ENCODE data around the gene XPO6.
A peak's percentile ranks its signal among the peaks of the same experiment; 100 is the strongest.
"Not testable (repeated sequence)": the region's sequence is repeated elsewhere in the genome, so short reads cannot be mapped to it uniquely, and the experiment has no call there.

Gene XPO6

DNA sequence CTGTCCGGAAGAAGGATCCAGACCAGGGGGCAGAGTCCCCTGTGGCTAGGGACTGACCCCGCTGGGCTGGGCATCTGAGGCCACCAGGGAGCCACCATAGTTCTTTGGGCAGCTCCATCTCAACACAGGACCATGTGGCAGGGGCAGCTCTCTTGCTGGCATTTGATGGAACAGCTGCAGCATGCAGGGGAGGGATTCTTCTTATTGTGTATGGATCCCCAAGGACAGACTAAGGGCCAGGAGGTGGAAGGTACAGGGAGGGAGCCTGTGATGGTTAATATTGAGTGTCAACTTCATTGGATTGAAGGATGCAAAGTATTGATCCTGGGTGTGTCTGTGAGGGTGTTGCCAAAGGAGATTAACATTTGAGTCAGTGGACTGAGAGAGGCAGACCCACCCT is 37.7 kb upstream of the XPO6 start:
- H3K4me1 ChIP-seq (ENCODE audit: control insufficient read depth, insufficient read depth, low read length); H3K27ac ChIP-seq (ENCODE audit: extremely low read depth, low read depth, low read length); H3K4me3 ChIP-seq (ENCODE audit: low read depth, low read length); H3K36me3 ChIP-seq (ENCODE audit: control insufficient read depth in 2 of 2, insufficient read depth in 1 of 2, low read length in 2 of 2); POLR2A ChIA-PET; H3K9me3 ChIP-seq (ENCODE audit: control insufficient read depth, insufficient read depth, low read depth, low read length): not testable (repeated sequence)
- CTCF ChIA-PET, result interaction anchor here (1.5 kb wide), 1 partner anchor 72 kb away, joined by 3 read pairs; no protein-coding TSS in a partner anchor
- TF ChIP-seq ZNF341 (tag by site-specific recombination; IDR thresholded peaks at IDR 0.05; ENCODE audit: low read depth) (0 out of 2 replicates have a peak, but pooled peaks have one; percentile 13), ZNF600 (tag by site-specific recombination; IDR thresholded peaks at IDR 0.05) (peak; percentile 39; the same call in 1 of the 2 replicates)

- Histone ChIP-seq H3K9me3 (ENCODE audit: control insufficient read depth, insufficient read depth, low read depth, low read length) (no peaks in the 10 kb centered on the region), H3K36me3 (ENCODE audit: control insufficient read depth in 2 of 2, insufficient read depth in 1 of 2, low read length in 2 of 2) (no peaks in the 10 kb centered on the region), H3K4me1 (ENCODE audit: control insufficient read depth, insufficient read depth, low read length) (no peaks in the 10 kb centered on the region), H3K4me3 (ENCODE audit: low read depth, low read length) (no peak overlapping the region), H3K27ac (ENCODE audit: extremely low read depth, low read depth, low read length) (no peak overlapping the region)
- CTCF ChIA-PET, result interaction anchor here (0.6 kb wide), 1 partner anchor 368 kb away, joined by 4 read pairs; the partner anchor contains the start of gene SULT1A1
- TF ChIP-seq SCRT1 (tag by site-specific recombination; IDR thresholded peaks at IDR 0.05; ENCODE audit: borderline replicate concordance) (no peak), ZNF747 (tag by site-specific recombination; IDR thresholded peaks at IDR 0.05) (no peak), EGR2 (tag by site-specific recombination; IDR thresholded peaks at IDR 0.05; ENCODE audit: low read depth) (peak; percentile 50)
- TF ChIP-seq, protein P1, sequence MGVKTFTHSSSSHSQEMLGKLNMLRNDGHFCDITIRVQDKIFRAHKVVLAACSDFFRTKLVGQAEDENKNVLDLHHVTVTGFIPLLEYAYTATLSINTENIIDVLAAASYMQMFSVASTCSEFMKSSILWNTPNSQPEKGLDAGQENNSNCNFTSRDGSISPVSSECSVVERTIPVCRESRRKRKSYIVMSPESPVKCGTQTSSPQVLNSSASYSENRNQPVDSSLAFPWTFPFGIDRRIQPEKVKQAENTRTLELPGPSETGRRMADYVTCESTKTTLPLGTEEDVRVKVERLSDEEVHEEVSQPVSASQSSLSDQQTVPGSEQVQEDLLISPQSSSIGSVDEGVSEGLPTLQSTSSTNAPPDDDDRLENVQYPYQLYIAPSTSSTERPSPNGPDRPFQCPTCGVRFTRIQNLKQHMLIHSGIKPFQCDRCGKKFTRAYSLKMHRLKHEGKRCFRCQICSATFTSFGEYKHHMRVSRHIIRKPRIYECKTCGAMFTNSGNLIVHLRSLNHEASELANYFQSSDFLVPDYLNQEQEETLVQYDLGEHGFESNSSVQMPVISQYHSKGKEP (tag by site-specific recombination; IDR thresholded peaks at IDR 0.05), result no peak
- POLR2A ChIA-PET, result no interaction called here
Measured at GRCh38 chr16:28241924-28242323, 30.2 kb upstream of the XPO6 start.

DNA sequence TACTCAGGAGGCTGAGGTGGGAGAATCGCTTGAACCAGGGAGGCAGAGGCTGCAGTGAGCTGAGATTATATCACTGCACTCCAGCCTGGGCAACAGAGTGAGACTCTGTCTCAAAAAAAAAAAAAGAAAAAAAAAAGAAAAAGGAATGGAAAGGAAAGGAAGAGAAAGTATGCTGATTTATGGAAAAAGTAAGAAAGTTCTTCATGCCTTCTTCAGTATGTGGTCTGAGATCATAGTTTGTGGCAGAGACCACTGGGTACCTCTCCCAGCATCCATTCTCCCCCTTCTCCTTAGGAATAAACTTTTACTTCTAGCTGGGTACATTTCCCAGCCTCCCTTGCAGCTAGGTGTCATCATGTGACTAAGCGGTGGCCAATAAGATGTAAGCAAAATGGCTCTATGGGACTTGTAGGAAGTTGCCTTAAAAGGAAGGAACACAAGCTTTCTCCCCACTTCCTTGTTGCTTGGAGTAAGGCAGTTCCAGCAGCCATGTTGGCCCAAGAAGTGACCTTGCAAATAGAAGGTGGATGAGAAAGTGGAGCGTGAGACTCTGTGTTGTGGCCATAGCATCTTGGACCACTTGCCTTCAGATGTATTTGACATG is 26.1 kb upstream of the XPO6 start:
- H3K4me3 ChIP-seq (ENCODE audit: low read depth, low read length), result no peak overlapping the region
- TF ChIP-seq ZNF830 (tag by site-specific recombination; IDR thresholded peaks at IDR 0.05; ENCODE audit: low read depth) (no peak), PRDM1 (tag by site-specific recombination; IDR thresholded peaks at IDR 0.05) (peak; percentile 93), RBAK (tag by site-specific recombination; IDR thresholded peaks at IDR 0.05) (no peak)
- H3K36me3 ChIP-seq (ENCODE audit: control insufficient read depth in 2 of 2, insufficient read depth in 1 of 2, low read length in 2 of 2), result no peaks in the 10 kb centered on the region
- ChIA-PET CTCF (interaction anchor here (0.6 to 1.1 kb wide), 3 partner anchors 34 to 62 kb away, joined by 3 read pairs; no protein-coding TSS in a partner anchor), POLR2A (no interaction called here)
- no peaks in the 10 kb centered on the region for H3K4me1 ChIP-seq (ENCODE audit: control insufficient read depth, insufficient read depth, low read length)
- no peaks in the 10 kb centered on the region for H3K9me3 ChIP-seq (ENCODE audit: control insufficient read depth, insufficient read depth, low read depth, low read length)
- no peak overlapping the region for H3K27ac ChIP-seq (ENCODE audit: extremely low read depth, low read depth, low read length)

GRCh38 chr16:28231763-28232162 is 20.0 kb upstream of the XPO6 start:
- no peaks in the 10 kb centered on the region for H3K9me3 ChIP-seq (ENCODE audit: control insufficient read depth, insufficient read depth, low read depth, low read length)
- ChIA-PET POLR2A (no interaction called here), CTCF (interaction anchor here (0.7 to 1.3 kb wide), 4 partner anchors 27 to 259 kb away, joined by 3 to 6 read pairs (median 5); no protein-coding TSS in a partner anchor)
- H3K27ac ChIP-seq (ENCODE audit: extremely low read depth, low read depth, low read length), result no peak overlapping the region
- no peak for TF ChIP-seq ZFP37 (tag by site-specific recombination; IDR thresholded peaks at IDR 0.05)
- no peaks in the 10 kb centered on the region for H3K36me3 ChIP-seq (ENCODE audit: control insufficient read depth in 2 of 2, insufficient read depth in 1 of 2, low read length in 2 of 2)
- H3K4me1 ChIP-seq (ENCODE audit: control insufficient read depth, insufficient read depth, low read length), result no peaks in the 10 kb centered on the region
- no peak overlapping the region for H3K4me3 ChIP-seq (ENCODE audit: low read depth, low read length)

DNA sequence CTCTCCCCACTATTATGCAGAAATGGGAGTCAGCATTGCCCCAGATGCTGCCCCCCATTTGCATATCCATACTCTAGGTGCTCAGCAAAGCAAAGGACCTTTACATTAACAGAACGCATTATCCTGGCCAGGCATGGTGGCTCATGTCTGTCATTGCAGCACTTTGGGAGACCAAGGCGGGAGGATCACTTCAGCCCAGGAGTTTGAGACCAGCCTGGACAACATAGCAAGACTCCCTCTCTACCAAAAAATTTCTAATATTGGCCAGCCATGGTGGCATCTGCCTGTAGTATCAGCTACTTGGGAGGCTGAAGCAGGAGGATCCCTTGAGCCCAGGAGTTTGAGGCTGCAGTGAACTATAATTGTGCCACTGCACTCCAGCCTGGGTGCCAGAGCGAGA is 12.1 kb upstream of the XPO6 start:
- H3K27ac ChIP-seq (ENCODE audit: extremely low read depth, low read depth, low read length); H3K36me3 ChIP-seq (ENCODE audit: control insufficient read depth in 2 of 2, insufficient read depth in 1 of 2, low read length in 2 of 2); H3K9me3 ChIP-seq (ENCODE audit: control insufficient read depth, insufficient read depth, low read depth, low read length); H3K4me3 ChIP-seq (ENCODE audit: low read depth, low read length); H3K4me1 ChIP-seq (ENCODE audit: control insufficient read depth, insufficient read depth, low read length); POLR2A ChIA-PET: not testable (repeated sequence)
- CTCF ChIA-PET, result interaction anchor here (0.7 kb wide), 1 partner anchor 84 kb away, joined by 3 read pairs; no protein-coding TSS in a partner anchor

DNA sequence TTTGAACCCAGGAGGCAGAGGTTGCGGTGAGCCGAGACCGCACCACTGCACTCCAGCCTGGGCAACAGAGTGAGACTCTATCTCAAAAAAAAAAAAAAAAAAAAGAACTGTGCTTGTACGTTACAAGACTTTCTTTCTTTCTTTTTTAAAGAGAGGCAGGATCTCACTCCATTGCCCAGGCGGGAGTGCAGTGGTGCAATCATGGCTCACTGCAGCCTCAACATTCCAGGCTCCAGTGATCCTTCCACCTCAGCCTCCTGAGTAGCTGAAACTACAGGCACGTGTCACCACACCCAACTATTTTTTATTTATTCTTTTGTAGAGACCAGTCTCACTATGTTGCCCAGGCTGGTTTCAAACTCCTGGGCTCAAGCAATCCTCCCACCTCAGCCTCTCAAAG is 8.0 kb upstream of the XPO6 start:
- POLR2A ChIA-PET, result not testable (repeated sequence)

More for the DNA sequence above, 8.0 kb upstream of the XPO6 start:
- not testable (repeated sequence) for H3K36me3 ChIP-seq (ENCODE audit: control insufficient read depth in 2 of 2, insufficient read depth in 1 of 2, low read length in 2 of 2); H3K27ac ChIP-seq (ENCODE audit: extremely low read depth, low read depth, low read length); H3K4me1 ChIP-seq (ENCODE audit: control insufficient read depth, insufficient read depth, low read length); H3K4me3 ChIP-seq (ENCODE audit: low read depth, low read length); H3K9me3 ChIP-seq (ENCODE audit: control insufficient read depth, insufficient read depth, low read depth, low read length)
- CTCF ChIA-PET, result interaction anchor here (1.5 kb wide), 1 partner anchor 247 kb away, joined by 4 read pairs; no protein-coding TSS in a partner anchor

All from HEK293 (cell line).